GDM1 (cell line): ENCODE measurements around the gene MAN2A2.

Experiments
- DNase-seq: peaks from one replicate; lab custom pipeline; 2025; lab: John Stamatoyannopoulos, UW

The MAN2A2 gene

DNA sequence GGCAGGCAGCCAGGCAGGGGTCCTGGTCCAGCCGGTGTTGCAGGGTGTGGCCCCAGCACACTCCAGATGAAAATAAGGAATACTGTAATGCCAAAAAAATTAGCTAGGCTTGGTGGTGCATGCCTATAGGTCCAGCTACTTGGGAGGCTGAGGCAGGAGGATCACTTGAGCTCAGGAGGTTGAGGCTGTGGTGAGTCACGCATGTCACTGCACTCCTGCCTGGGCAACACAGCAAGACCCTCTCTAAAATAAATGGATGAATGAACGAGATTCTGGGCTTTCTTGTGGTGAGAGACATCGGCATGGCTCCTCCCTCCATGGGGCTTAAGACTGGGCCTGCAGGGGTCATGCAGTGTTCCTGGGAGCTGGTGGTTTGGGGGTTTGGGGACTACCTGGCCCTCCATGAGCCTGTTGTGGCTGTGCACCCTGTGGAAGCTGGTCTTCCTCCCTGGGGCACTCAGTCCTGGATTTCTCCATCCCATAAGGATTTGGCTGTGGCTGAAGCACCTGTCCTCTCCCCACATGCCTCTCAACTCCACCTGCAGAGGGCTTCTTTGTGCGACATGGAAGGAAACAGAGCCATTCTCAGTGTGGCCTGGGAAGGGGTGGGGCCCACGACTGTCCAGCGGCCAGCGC is 44.0 kb downstream of the MAN2A2 start:
- DNase-seq: no peak

- no peak for DNase-seq
These were observed 44.7 kb downstream of the MAN2A2 start for GRCh38 chr15:90947577-90948357.

GRCh38 chr15:90948506-90948905 is 45.4 kb downstream of the MAN2A2 start:
- DNase-seq: no peak

GRCh38 chr15:90949979-90950675 is 47.0 kb downstream of the MAN2A2 start:
- DNase-seq: no peak

DNA sequence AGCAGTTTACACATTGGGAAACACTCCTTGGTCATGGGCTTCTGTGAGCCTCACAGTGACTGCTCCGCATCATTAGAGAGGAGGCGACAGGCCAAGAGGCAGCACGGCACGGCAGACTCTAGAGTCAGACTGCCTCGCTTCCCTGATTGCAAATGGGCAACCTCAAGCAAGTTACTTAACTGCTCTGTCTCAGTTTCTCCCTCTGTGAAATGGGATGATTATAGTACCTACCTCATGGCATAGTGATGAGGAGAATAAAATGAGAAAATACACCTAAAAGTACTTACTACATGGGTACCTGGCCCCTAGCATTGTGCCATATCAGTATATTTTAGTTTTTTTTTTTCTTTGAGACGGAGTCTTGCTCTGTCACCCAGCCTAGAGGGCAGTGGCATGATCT is 47.6 kb downstream of the MAN2A2 start:
- no peak for DNase-seq

- DNase-seq: no peak
These were observed 50.0 kb downstream of the MAN2A2 start for GRCh38 chr15:90952901-90953677.

DNA sequence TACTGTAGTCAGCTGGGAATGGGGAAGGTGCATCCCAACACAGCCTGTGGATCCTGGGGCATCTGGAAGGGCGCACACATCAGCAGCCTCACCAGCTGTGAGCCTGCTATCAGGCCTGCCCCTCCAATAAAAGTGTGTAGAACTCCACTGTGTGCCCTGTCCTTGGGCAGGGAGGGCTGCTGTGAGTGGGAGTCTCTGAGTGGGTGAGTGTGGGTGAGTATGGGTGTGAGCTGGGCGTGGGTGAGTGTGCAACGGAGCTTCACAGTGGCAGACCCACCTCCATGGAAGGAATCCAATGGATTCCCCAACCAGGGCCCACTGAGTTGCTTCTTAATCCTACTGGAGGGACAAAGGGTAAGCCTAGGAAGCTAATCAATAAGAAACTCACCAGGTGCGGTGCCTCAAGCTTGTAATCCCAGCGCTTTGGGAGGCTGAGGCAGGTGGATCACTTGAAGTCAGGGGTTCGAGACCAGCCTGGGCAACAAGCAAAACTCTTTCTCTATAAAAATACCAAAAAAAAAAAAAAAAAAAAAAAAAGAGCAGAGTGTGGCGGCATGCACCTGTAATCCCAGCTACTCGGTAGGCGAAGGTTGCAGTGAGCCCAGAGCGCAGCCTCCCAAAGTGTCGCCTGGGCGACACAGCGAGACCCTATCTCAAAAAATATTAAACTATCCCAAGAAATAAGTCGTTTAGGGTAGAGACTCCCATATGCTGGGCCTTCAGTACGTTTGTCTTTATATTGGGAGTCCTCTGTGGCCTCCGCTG is 51.0 kb downstream of the MAN2A2 start:
- DNase-seq: no peak

DNA sequence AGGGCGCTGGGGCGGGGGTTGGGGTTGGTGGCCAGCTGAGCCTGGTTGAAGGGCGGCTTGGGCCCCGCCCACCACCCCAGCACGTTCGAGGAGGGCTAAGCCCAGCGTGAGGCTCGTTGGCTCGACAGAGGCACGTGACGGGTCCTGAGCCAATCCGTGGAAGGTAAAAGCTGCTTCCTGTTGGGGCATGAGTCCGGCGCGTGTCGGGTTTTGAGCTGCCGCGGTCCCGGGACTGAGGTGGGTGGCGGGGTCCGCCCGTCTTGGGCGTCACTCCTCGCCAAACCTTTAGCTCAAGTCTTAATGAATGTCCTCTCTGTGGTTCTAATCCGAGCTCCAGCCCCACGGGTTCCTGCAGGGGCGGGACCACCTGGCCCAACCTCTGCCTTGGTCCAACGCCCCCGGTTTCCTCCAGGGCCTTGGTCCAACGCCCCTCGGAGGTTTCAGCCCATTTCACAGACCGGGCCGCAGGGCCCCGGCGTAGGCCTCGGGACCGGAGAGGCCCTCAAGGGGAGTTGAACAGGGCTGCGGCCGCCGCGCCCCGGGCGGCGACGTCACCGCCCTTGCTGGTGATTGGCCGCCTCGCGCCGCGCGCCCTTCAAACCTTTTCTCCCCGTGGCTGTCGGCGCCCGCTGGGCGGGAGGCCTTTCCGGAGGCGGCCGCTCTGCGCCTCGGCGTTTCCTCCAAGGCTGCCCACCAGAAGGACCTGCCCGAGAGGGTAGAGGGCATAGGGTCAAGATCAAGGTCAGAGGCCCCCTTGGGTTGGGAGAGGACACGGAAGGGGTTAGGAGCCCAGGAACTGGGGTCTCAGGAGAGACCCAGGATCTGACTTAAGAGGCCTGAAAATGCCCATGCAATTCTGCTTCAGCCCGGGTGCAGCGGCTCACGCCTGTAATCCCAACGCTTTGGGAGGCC is 51.9 kb downstream of the MAN2A2 start, which contains the start of gene RCCD1:
RCCD1 (plus strand) TSS at position 173 of the 912 bp plus-strand sequence. CDS start 1,851 bp downstream, outside the sequence.
- DNase-seq: peak; percentile 90

- DNase-seq: no peak
These were observed 52.6 kb downstream of the MAN2A2 start for GRCh38 chr15:90955624-90956273.

- no peak for DNase-seq
These were observed 53.4 kb downstream of the MAN2A2 start for GRCh38 chr15:90956274-90957030.

DNA sequence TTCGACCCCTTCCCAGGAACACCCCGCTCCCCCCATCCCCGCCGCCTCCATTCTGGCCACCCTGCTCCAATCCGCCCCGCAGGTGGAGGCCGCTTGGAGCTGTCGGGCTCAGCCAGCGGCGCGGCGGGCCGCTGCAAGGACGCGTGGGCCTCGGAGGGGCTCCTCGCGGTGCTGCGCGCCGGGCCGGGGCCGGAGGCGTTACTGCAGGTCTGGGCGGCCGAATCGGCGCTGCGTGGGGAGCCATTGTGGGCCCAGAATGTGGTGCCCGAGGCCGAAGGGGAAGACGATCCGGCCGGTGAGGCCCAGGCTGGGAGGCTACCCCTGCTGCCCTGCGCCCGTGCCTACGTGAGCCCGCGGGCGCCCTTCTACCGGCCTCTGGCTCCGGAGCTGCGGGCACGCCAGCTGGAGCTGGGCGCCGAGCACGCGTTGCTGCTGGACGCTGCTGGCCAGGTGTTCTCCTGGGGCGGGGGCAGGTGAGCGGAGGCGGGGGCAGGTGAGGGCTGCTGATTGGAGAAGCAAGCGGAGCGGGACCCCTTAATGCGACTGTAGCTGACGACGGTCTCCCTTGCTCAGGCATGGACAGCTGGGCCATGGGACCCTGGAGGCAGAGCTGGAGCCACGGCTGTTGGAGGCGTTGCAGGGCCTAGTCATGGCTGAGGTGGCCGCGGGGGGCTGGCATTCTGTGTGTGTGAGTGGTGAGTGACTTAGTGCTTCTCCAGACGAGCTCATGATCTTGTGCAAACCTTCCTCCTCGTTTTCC is 54.1 kb downstream of the MAN2A2 start:
- no peak for DNase-seq

DNA sequence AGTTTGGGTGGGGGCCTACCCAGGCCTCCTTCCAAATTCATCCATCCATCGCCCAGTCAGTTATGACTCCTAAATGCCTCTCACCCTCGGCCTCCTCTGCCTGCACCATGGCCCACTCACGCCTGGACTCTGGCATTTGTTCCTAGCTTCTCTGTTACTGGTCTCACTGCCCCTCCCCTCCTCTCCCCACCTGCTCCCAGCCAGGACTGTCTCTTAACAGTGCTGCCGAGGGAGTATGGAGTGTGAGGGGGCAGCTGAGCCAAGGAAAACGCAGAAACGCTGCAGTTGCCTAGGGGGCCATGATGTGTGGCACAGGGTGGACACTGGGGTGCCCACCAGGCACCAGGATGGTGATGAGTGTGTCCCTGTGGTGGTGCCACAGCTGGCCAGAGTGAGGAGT is 54.7 kb downstream of the MAN2A2 start:
- no peak for DNase-seq

DNA sequence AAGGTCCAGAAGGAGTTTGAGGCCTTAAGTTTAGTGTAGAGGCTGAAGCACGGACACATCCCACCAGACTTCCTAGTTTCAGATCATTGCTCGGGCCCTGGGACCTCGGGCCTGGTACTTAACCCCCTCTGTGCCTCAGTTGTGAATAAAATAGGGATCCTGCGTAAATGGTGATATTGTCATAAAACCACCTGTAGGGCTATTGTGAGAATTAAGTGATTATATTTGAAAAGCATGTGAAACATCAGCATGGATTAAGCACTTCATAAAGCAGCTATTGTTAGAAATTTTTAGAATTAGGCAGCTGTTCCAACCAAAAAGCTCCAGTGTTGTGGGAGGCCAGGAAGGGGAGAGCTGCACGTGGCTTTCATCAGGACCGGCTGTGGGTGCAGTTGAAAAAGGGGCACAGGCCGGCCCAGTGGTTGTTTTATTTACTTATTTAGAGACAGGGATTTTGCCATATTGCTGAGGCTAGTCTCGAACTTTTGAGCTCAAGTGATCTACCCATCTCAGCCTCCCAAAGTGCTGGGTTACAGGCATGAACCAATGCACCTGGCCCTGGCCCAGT is 56.0 kb downstream of the MAN2A2 start:
- no peak for DNase-seq

GRCh38 chr15:90959894-90960293 is 56.8 kb downstream of the MAN2A2 start:
- DNase-seq: no peak

GRCh38 chr15:90960298-90961091 is 57.4 kb downstream of the MAN2A2 start:
- no peak for DNase-seq

DNA sequence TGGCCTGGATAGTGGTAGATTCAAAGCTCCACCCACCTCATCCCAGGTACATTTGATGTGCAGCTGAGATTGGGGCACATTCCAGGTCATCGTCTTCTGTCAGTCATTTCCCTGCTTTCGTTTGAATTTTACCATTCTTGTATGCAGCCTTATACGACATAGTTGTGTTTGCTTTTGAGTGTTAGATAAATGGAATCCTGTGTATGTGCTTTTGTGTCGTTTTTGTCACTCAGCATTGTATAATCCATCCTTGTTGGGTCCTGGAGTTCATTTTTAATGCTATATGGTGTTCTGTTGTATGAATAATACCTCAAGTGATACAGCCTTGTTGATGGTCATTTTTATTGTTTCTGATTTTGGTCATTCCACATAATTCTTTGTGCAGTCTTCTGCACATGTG is 58.9 kb downstream of the MAN2A2 start:
- DNase-seq: no peak

DNA sequence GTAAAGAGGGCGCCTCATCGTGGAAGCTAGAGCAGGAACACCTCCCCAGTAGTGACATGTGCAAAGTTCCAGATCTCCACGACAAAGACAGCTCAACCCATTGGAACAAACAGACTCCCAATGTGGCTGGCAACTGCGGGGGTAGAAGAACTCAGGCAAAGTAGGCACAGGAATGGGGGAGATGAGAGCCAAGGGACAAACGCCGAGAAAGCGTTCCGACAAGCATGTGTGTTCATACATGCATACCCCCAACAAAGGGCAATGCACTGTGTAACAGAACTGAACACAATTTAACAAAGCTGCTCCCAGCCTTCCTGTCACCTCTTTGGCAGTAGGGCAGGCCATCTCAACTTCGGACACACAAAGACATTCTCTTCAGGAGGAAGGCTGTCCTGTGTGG is 63.2 kb downstream of the MAN2A2 start:
- DNase-seq: no peak
